Testis (tissue), 3 donors: Measurements from ENCODE around the gene VSX2. TPM values are rescaled to one million over a fixed set of nuclear protein-coding genes. Genes with fewer than 3 reads are reported as not detected.

Source experiments
- DNase-seq: peaks from one replicate; pipeline ENCODE4 v3.0.0-alpha.2; 2019
- H3K27ac ChIP-seq, 2 donors: fragments of 200-600 bp; sonication (generic); one replicate each; pipeline ENCODE4 v1.5.1; 2019
- H3K27me3 ChIP-seq: fragments of 200-600 bp; sonication (generic); one replicate; pipeline ENCODE4 v1.5.1; 2019
- H3K36me3 ChIP-seq: fragments of 200-600 bp; sonication (generic); one replicate; pipeline ENCODE4 v1.5.1; 2017; ENCODE audit warnings: low read depth; ENCODE audit errors: missing control alignments
- H3K4me1 ChIP-seq: fragments of 200-600 bp; sonication (generic); one replicate; pipeline ENCODE4 v1.5.1; 2019
- H3K4me3 ChIP-seq, 2 donors: fragments of 200-600 bp; sonication (generic); one replicate each; pipeline ENCODE4 v1.5.1; 2017 to 2019
- H3K9me3 ChIP-seq: fragments of 200-600 bp; sonication (generic); one replicate; pipeline ENCODE4 v1.5.1; 2017
- CTCF ChIP-seq, 3 experiments: fragments of 450-650 bp in 2 of 3; fragments of 200-600 bp in 1 of 3; sonication (generic) in 1 of 3; IDR thresholded peaks; one replicate each; pipeline ENCODE4 v1.5.1; 2016 to 2019; ENCODE audit warnings: antibody characterized with exemption in 3 of 3, mild to moderate bottlenecking in 2 of 3, moderate library complexity in 1 of 3
- POLR2A ChIP-seq: fragments of 450-650 bp; IDR thresholded peaks from one replicate; pipeline ENCODE4 v1.6.1; 2017; ENCODE audit warnings: antibody characterized with exemption, mild to moderate bottlenecking, moderate library complexity
- WGBS, 2 donors: methylation state at CpG; one replicate each; pipeline ENCODE4 v1.1.5; 2018; 5-methylcytosine and 5-hydroxymethylcytosine counted together
- intact Hi-C: fragments of 100-400 bp; cut with DNase I; formaldehyde crosslinking; loops from one replicate; pipeline ENCODE4 v1.15.1; 2023; ENCODE audit warnings: low total_unique reads
- polyA plus RNA-seq: library from polyadenylated mRNA; stranded (reverse); fragments of 350-450 nt; fragmentation: Illumina TruSeq; extraction: RNeasy Lipid Tissue Mini Kit (QIAGEN cat#74804); gene quantifications from one replicate; pipeline ENCODE4 v1.2.3, GENCODE V29; 2014; ENCODE audit warnings: low read depth, low replicate concordance; ENCODE audit not compliant: insufficient read depth
- total RNA-seq, 2 donors: library from RNA; depleted of rRNA; stranded (reverse); fragments of >200 nt; gene quantifications; one replicate each; pipeline ENCODE4 v1.2.3, GENCODE V29; 2016

The VSX2 gene
- total and polyA plus RNA-seq, 3 donors from 2014 or later = 0.16 to 0.55 (median 0.37) TPM

- H3K27ac ChIP-seq = no peak overlapping the region
- intact Hi-C loops = no loop called here
- H3K9me3 ChIP-seq = no peaks in the 10 kb centered on the region
- no peak overlapping the region for H3K4me3 ChIP-seq
- no peaks in the 10 kb centered on the region for H3K4me1 ChIP-seq
- H3K27me3 ChIP-seq = no peaks in the 10 kb centered on the region
- TF ChIP-seq POLR2A (no peak), CTCF (IDR thresholded peaks at IDR 0.05) (no peak)
- 78 to 86% methylated on average over 3 of the region's 3 CpGs for WGBS, 2 donors
- no peak for DNase-seq
- H3K36me3 ChIP-seq = no peaks in the 10 kb centered on the region
Measured at GRCh38 chr14:74207943-74208342, 31.3 kb upstream of the VSX2 start.

GRCh38 chr14:74208642-74209041 lies 30.6 kb upstream of the VSX2 start:
- DNase-seq = no peak
- H3K4me1 ChIP-seq = no peaks in the 10 kb centered on the region
- WGBS, 2 donors = 72 to 73% methylated on average over 8 of the region's 8 CpGs
- H3K36me3 ChIP-seq = no peaks in the 10 kb centered on the region
- no peak overlapping the region for H3K4me3 ChIP-seq
- H3K27ac ChIP-seq = no peak overlapping the region
- no peak for TF ChIP-seq POLR2A
- no peak for TF ChIP-seq CTCF (IDR thresholded peaks at IDR 0.05)
- no peaks in the 10 kb centered on the region for H3K9me3 ChIP-seq
- no peaks in the 10 kb centered on the region for H3K27me3 ChIP-seq
- intact Hi-C loops = no loop called here

GRCh38 chr14:74211945-74212580 lies 27.2 kb upstream of the VSX2 start:
- intact Hi-C loops = no loop called here
- Histone ChIP-seq H3K4me1 (no peaks in the 10 kb centered on the region), H3K27me3 (no peaks in the 10 kb centered on the region), H3K27ac (no peak overlapping the region), H3K36me3 (no peaks in the 10 kb centered on the region), H3K9me3 (no peaks in the 10 kb centered on the region), H3K4me3 (no peak overlapping the region)
- 84 to 92% methylated on average over 6 of the region's 6 CpGs for WGBS, 2 donors
- TF ChIP-seq CTCF (IDR thresholded peaks at IDR 0.05) (no peak), POLR2A (no peak)
- no peak for DNase-seq

- DNase-seq = no peak
- peaks cover 4% of the 10 kb centered on the region for H3K4me1 ChIP-seq
Measured at GRCh38 chr14:74213907-74214803, 25.1 kb upstream of the VSX2 start.

More at GRCh38 chr14:74213907-74214803, 25.1 kb upstream of the VSX2 start:
- Histone ChIP-seq H3K9me3 (no peaks in the 10 kb centered on the region), H3K36me3 (no peaks in the 10 kb centered on the region), H3K4me3 (no peak overlapping the region), H3K27me3 (no peaks in the 10 kb centered on the region), H3K27ac (no peak overlapping the region)
- TF ChIP-seq POLR2A (no peak), CTCF (IDR thresholded peaks at IDR 0.05) (no peak)
- intact Hi-C loops = no loop called here
- WGBS, 2 donors = 78 to 80% methylated on average over 20 to 21 of the region's 21 CpGs
